ENCODE data around the gene C1orf185. TPM values are rescaled to one million over a fixed set of nuclear protein-coding genes. Genes with fewer than 3 reads are reported as not detected.

The C1orf185 gene
- total RNA-seq, 1 donor from 2014 or later = not detected

Small RNA genes within 50 kb of the gene (microRNA-seq; reads per million reads assigned to microRNA genes)
- gene MIR4421 (ENCODE audit: unreplicated experiment) (not detected), gene MIR6500 (ENCODE audit: unreplicated experiment) (not detected)

Other genes with a start within 250 kb of the C1orf185 start
- gene FAF1, start 142.0 kb upstream of the C1orf185 start, total RNA-seq (ENCODE audit: unreplicated experiment) = 54.3 TPM
- gene CDKN2C, start 132.0 kb upstream of the C1orf185 start, total RNA-seq (ENCODE audit: unreplicated experiment) = not detected
- gene RNF11, start 134.0 kb downstream of the C1orf185 start, total RNA-seq (ENCODE audit: unreplicated experiment) = 74.1 TPM
- 0.95 TPM for gene TTC39A, start 228.3 kb downstream of the C1orf185 start, total RNA-seq (ENCODE audit: unreplicated experiment)